Smooth muscle cell (in vitro differentiated cells): Measurements from ENCODE around the gene HYDIN. TPM values are rescaled to one million over a fixed set of nuclear protein-coding genes. Genes with fewer than 3 reads are reported as not detected.

Source experiments
- DNase-seq: peaks from one replicate; lab custom pipeline; 2025; ENCODE audit not compliant: unreplicated experiment; lab: John Stamatoyannopoulos, UW
- H2AFZ ChIP-seq: fragments of 200-600 bp; sonication (generic); 2 replicates; pipeline ENCODE4 v1.6.0; 2016; ENCODE audit warnings: antibody characterized with exemption, low read depth, mild to moderate bottlenecking
- H3F3A ChIP-seq: fragments of 200-600 bp; sonication (generic); 2 replicates; pipeline ENCODE4 v1.6.0; 2017; ENCODE audit warnings: antibody characterized with exemption, low read depth
- H3K27ac ChIP-seq: fragments of 200-600 bp; sonication (generic); 2 replicates; pipeline ENCODE4 v1.5.1; 2016; ENCODE audit warnings: low read depth, mild to moderate bottlenecking
- H3K27me3 ChIP-seq: fragments of 200-600 bp; sonication (generic); 2 replicates; pipeline ENCODE4 v1.6.1; 2016; ENCODE audit warnings: low read depth, mild to moderate bottlenecking
- H3K36me3 ChIP-seq: fragments of 200-600 bp; sonication (generic); 2 replicates; pipeline ENCODE4 v1.5.1; 2016; ENCODE audit warnings: low read depth
- H3K4me1 ChIP-seq: fragments of 200-600 bp; sonication (generic); 2 replicates; pipeline ENCODE4 v1.5.1; 2016; ENCODE audit warnings: low read depth
- H3K4me2 ChIP-seq: fragments of 200-600 bp; sonication (generic); 2 replicates; pipeline ENCODE4 v1.6.0; 2016; ENCODE audit warnings: mild to moderate bottlenecking
- H3K4me3 ChIP-seq: fragments of 200-600 bp; sonication (generic); 2 replicates; pipeline ENCODE4 v1.5.1; 2016; ENCODE audit warnings: mild to moderate bottlenecking
- H3K79me2 ChIP-seq: fragments of 200-600 bp; sonication (generic); 2 replicates; pipeline ENCODE4 v1.6.0; 2016; ENCODE audit warnings: low read depth, mild to moderate bottlenecking
- H3K9ac ChIP-seq: fragments of 200-600 bp; sonication (generic); 2 replicates; pipeline ENCODE4 v1.6.0; 2016; ENCODE audit warnings: low read depth
- H3K9me3 ChIP-seq: fragments of 200-600 bp; sonication (generic); replicated peaks from 2 replicates; pipeline ENCODE4 v1.5.1; 2016; ENCODE audit warnings: low read depth
- H4K20me1 ChIP-seq: fragments of 200-600 bp; sonication (generic); 2 replicates; pipeline ENCODE4 v1.6.0; 2016; ENCODE audit warnings: low read depth
- WGBS: methylation state at CpG from one replicate; pipeline ENCODE4 v1.1.7; 2016; ENCODE audit warnings: low lambda C conversion rate; 5-methylcytosine and 5-hydroxymethylcytosine counted together
- polyA plus RNA-seq: library from polyadenylated mRNA; unstranded; fragments of >200 nt; fragmentation: Nextera tagmentation; extraction: Ambion mirVana; gene quantifications from 2 replicates; pipeline ENCODE4 v1.2.1, GENCODE V29; 2016
- total RNA-seq: library from RNA; depleted of rRNA; stranded (reverse); fragments of >200 nt; gene quantifications from 2 replicates; pipeline ENCODE4 v1.2.3, GENCODE V29; 2014
- TF ChIP-seq, protein P1 (sequence below): fragments of 200-600 bp; sonication (generic); IDR thresholded peaks from 2 replicates; pipeline ENCODE4 v1.5.1; 2017; ENCODE audit warnings: borderline replicate concordance, mild to moderate bottlenecking, antibody characterized with exemption; ENCODE audit not compliant: insufficient read depth, poor library complexity, severe bottlenecking

HYDIN gene
- total and polyA plus RNA-seq, 2 experiments from 2014 or later: 0.41 to 0.45 TPM

DNA sequence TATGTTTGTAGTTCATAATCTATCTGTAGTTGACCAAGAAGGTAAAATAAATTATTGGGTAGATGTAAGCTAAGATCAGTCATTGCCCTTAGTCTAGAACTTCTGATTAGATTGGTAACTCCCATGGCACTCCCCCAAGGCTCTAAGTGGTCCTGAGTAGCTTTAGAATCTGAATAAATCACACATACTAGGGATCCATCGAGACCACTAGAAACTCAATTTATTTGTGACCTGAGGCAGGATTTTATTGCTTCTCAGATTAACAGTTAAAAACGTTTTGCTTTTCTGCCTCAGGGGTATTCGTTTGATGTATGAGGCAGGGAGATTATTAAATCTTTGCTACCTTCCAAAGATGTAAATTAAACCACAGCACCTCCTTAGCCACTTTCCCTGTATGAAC is 33.8 kb upstream of the HYDIN start:
- no peak for DNase-seq
- Histone ChIP-seq H3K9me3 (no peaks in the 10 kb centered on the region), H3K4me2 (no peak overlapping the region), H4K20me1 (no peaks in the 10 kb centered on the region), H3F3A (no peaks in the 10 kb centered on the region), H3K36me3 (no peaks in the 10 kb centered on the region), H3K27me3 (no peaks in the 10 kb centered on the region), H3K79me2 (no peaks in the 10 kb centered on the region), H3K9ac (no peak overlapping the region), H2AFZ (no peak overlapping the region), H3K27ac (no peak overlapping the region), H3K4me1 (no peaks in the 10 kb centered on the region), H3K4me3 (no peak overlapping the region)
- TF ChIP-seq, protein P1, sequence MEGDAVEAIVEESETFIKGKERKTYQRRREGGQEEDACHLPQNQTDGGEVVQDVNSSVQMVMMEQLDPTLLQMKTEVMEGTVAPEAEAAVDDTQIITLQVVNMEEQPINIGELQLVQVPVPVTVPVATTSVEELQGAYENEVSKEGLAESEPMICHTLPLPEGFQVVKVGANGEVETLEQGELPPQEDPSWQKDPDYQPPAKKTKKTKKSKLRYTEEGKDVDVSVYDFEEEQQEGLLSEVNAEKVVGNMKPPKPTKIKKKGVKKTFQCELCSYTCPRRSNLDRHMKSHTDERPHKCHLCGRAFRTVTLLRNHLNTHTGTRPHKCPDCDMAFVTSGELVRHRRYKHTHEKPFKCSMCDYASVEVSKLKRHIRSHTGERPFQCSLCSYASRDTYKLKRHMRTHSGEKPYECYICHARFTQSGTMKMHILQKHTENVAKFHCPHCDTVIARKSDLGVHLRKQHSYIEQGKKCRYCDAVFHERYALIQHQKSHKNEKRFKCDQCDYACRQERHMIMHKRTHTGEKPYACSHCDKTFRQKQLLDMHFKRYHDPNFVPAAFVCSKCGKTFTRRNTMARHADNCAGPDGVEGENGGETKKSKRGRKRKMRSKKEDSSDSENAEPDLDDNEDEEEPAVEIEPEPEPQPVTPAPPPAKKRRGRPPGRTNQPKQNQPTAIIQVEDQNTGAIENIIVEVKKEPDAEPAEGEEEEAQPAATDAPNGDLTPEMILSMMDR: no peak
- WGBS: 57% methylated on average over 3 of the region's 3 CpGs

GRCh38 chr16:71263582-71263981 is 33.1 kb upstream of the HYDIN start:
- Histone ChIP-seq H3K4me2 (no peak overlapping the region), H3K27me3 (peaks cover 2% of the 10 kb centered on the region), H3K9ac (no peak overlapping the region), H3K9me3 (no peaks in the 10 kb centered on the region), H3K4me1 (no peaks in the 10 kb centered on the region), H3K79me2 (no peaks in the 10 kb centered on the region), H3F3A (no peaks in the 10 kb centered on the region), H3K4me3 (no peak overlapping the region), H2AFZ (no peak overlapping the region), H4K20me1 (no peaks in the 10 kb centered on the region), H3K27ac (no peak overlapping the region), H3K36me3 (no peaks in the 10 kb centered on the region)
- no peak for DNase-seq
- 90% methylated on average over 3 of the region's 3 CpGs for WGBS
- TF ChIP-seq, protein P1: no peak

DNA sequence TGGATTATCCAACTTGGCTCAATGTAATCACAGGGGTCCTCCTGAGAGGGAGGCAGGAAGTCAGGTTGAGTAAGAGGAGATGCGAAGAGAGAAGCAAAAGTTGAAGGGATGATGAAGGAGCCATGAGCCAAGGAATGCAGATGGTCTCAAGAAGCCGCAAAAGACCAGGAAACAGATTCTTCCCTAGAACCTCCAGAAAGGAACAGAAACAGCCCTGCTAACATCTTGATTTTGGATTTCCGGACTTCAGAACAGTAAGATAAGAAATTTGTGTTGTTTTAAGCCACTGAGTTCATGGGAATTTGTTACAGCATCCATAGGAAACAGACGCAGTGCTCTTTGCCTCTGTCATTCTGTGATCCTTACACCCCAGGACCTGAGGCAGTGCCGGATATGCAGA is 31.9 kb upstream of the HYDIN start:
- TF ChIP-seq, protein P1: no peak
- 89% methylated on average over 5 of the region's 5 CpGs for WGBS
- no peak overlapping the region for H3K4me2 ChIP-seq

DNA sequence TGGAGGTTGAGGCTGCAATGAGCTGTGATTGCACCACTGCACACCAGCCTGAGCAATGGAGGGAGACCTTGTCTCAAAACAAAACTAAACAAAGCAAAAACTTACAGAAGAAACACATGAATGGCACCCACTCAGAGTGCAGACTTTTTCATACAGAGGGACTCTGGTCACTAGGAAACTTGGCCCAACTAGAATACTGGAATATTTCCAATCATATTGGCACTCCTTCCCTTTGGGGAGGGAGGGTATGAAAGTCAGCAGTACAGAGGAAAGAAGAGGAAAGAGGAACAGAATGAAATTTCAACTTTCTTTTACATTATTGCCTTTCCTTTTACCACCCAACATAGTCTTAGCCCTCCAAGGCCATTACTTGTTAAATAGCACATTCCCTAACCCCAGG is 30.5 kb upstream of the HYDIN start:
- TF ChIP-seq, protein P1: no peak
- H4K20me1 ChIP-seq: no peaks in the 10 kb centered on the region
- H3K4me2 ChIP-seq: no peak overlapping the region
- no peaks in the 10 kb centered on the region for H3K36me3 ChIP-seq
- H2AFZ ChIP-seq: no peak overlapping the region
- peaks cover 17% of the 10 kb centered on the region for H3K27me3 ChIP-seq
- no peaks in the 10 kb centered on the region for H3K4me1 ChIP-seq
- no peaks in the 10 kb centered on the region for H3F3A ChIP-seq
- no peak overlapping the region for H3K9ac ChIP-seq
- H3K4me3 ChIP-seq: no peak overlapping the region
- H3K27ac ChIP-seq: no peak overlapping the region
- DNase-seq: no peak
- no peaks in the 10 kb centered on the region for H3K79me2 ChIP-seq
- no peaks in the 10 kb centered on the region for H3K9me3 ChIP-seq

More for the DNA sequence above, 31.9 kb upstream of the HYDIN start:
- peaks cover 14% of the 10 kb centered on the region for H3K27me3 ChIP-seq
- H3K4me3 ChIP-seq: no peak overlapping the region
- H3F3A ChIP-seq: no peaks in the 10 kb centered on the region
- no peaks in the 10 kb centered on the region for H3K36me3 ChIP-seq
- no peak for DNase-seq
- H3K27ac ChIP-seq: no peak overlapping the region
- no peak overlapping the region for H3K9ac ChIP-seq
- H3K9me3 ChIP-seq: no peaks in the 10 kb centered on the region
- H3K79me2 ChIP-seq: no peaks in the 10 kb centered on the region
- H3K4me1 ChIP-seq: no peaks in the 10 kb centered on the region
- no peak overlapping the region for H2AFZ ChIP-seq
- H4K20me1 ChIP-seq: no peaks in the 10 kb centered on the region
